BJ (cell line): ENCODE data around the gene GIPR. TPM values are rescaled to one million over a fixed set of nuclear protein-coding genes. Genes with fewer than 3 reads are reported as not detected.

Source experiments
- CTCF ChIA-PET: fragments of 350-600 bp; formaldehyde crosslinking; extraction: SDS; loops from one replicate; lab custom pipeline; 2021; ENCODE audit warnings: antibody characterized with exemption, inconsistent platforms; lab: Yijun Ruan, JAX
- POLR2A ChIA-PET: fragments of 300-600 bp; sonication (Branson Sonifier 250); formaldehyde crosslinking; extraction: SDS; loops from one replicate; lab custom pipeline; 2021; ENCODE audit warnings: antibody characterized with exemption; lab: Charles Lee
- DNase-seq: peaks from one replicate; pipeline ENCODE4 v3.0.0-alpha.2; 2011; ENCODE audit warnings: low read depth
- H3K27me3 ChIP-seq: 2 replicates; pipeline ENCODE4 v1.6.0; 2011; ENCODE audit warnings: low read length; ENCODE audit not compliant: control insufficient read depth, insufficient read depth
- H3K36me3 ChIP-seq: 2 replicates; pipeline ENCODE4 v1.5.1; 2011; ENCODE audit warnings: low read length; ENCODE audit not compliant: control insufficient read depth, insufficient read depth
- H3K4me3 ChIP-seq: 2 replicates; pipeline ENCODE4 v1.5.1; 2011; ENCODE audit warnings: low read depth, mild to moderate bottlenecking, control low read depth, low read length
- CTCF ChIP-seq: IDR thresholded peaks from 2 replicates; pipeline ENCODE4 v1.5.1; 2011; ENCODE audit warnings: low read depth, mild to moderate bottlenecking, control low read depth, inconsistent platforms, low read length, moderate library complexity; ENCODE audit not compliant: insufficient read depth
- polyA plus RNA-seq: library from polyadenylated mRNA; depleted of rRNA; stranded (reverse); fragments of >200 nt; gene quantifications from 2 replicates; pipeline ENCODE4 v1.2.3, GENCODE V29; 2011

The GIPR gene
- polyA plus RNA-seq, 1 experiment: 1.1 TPM

- Histone ChIP-seq H3K36me3 (no peaks in the 10 kb centered on the region), H3K27me3 (peaks cover 8% of the 10 kb centered on the region), H3K4me3 (no peak overlapping the region)
- DNase-seq: no peak
- no peak for TF ChIP-seq CTCF
- POLR2A ChIA-PET: no interaction called here
- CTCF ChIA-PET: no interaction called here
These were observed 8.8 kb upstream of the GIPR start for GRCh38 chr19:45659096-45659729.

GRCh38 chr19:45660636-45661035 lies 7.4 kb upstream of the GIPR start:
- Histone ChIP-seq H3K36me3 (no peaks in the 10 kb centered on the region), H3K4me3 (no peak overlapping the region), H3K27me3 (peaks cover 8% of the 10 kb centered on the region)
- no peak for DNase-seq
- POLR2A ChIA-PET: no interaction called here
- TF ChIP-seq CTCF: no peak
- CTCF ChIA-PET: interaction anchor here (0.6 kb wide), 1 partner anchor 585 kb away, joined by 3 read pairs; no protein-coding TSS in a partner anchor

- no peak for TF ChIP-seq CTCF
- Histone ChIP-seq H3K27me3 (peaks cover 9% of the 10 kb centered on the region), H3K4me3 (no peak overlapping the region), H3K36me3 (no peaks in the 10 kb centered on the region)
- POLR2A ChIA-PET: no interaction called here
- CTCF ChIA-PET: interaction anchor here (1.5 kb wide), 1 partner anchor 22 kb away, joined by 3 read pairs; no protein-coding TSS in a partner anchor
- DNase-seq: no peak
These were observed 4.2 kb upstream of the GIPR start for GRCh38 chr19:45663800-45664199.

- ChIA-PET CTCF (interaction anchor here (1.5 kb wide), 1 partner anchor 22 kb away, joined by 3 read pairs; no protein-coding TSS in a partner anchor), POLR2A (no interaction called here)
- no peaks in the 10 kb centered on the region for H3K36me3 ChIP-seq
- no peak overlapping the region for H3K4me3 ChIP-seq
- H3K27me3 ChIP-seq: peaks cover 6% of the 10 kb centered on the region; the same call in 1 of the 2 replicates
- no peak for TF ChIP-seq CTCF
- no peak for DNase-seq
These were observed 3.4 kb upstream of the GIPR start for GRCh38 chr19:45664575-45664974.

GRCh38 chr19:45668342-45668871 lies 386 bp downstream of the GIPR start:
- POLR2A ChIA-PET: no interaction called here
- TF ChIP-seq CTCF: no peak
- DNase-seq: no peak
- H3K36me3 ChIP-seq: no peaks in the 10 kb centered on the region
- peaks cover 1% of the 10 kb centered on the region; the same call in 1 of the 2 replicates for H3K27me3 ChIP-seq
- H3K4me3 ChIP-seq: peak overlapping the region; percentile 40
- CTCF ChIA-PET: interaction anchor here (1.0 to 2.1 kb wide), 4 partner anchors 12 to 27 kb away, joined by 3 to 22 read pairs (median 6); no protein-coding TSS in a partner anchor
